ENCODE results near the gene UMODL1.

DNA sequence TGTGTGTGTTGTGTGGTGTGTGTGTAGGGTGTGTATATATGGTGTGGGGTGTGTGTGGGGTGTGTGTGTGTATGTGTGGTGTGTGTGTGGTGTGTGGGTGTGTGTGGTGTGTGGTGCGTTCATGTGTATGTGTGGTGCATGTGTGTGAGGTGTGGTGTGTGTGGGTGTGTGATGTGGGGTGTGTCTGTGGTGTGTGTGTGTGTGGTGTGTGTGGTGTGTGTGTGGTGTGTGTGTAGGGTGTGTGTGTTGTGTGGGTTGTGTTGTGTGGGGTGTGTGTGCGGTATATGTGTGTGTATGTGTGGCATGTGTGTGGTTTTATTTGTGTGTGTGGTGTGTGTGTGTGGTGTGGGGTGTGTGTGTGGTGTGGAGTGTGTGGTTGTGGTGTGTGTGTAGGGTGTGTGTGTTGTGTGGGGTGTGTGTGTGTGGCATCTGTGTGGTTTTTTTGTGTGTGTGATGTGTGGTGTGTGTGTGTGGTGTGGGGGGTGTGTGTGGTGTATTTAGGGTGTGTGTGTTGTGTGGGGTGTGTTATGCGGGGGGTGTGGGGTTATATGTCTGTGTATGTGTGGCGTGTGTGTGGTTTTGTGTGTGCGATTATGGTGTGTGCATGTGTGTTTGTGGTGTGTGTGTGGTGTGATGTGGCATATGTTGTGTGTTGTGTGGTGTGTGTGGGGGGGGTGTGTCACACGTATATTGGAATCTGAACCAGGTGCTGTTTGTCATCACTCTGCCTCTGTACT is 43.9 kb upstream of the UMODL1 start:
- TF ChIP-seq, protein P1, sequence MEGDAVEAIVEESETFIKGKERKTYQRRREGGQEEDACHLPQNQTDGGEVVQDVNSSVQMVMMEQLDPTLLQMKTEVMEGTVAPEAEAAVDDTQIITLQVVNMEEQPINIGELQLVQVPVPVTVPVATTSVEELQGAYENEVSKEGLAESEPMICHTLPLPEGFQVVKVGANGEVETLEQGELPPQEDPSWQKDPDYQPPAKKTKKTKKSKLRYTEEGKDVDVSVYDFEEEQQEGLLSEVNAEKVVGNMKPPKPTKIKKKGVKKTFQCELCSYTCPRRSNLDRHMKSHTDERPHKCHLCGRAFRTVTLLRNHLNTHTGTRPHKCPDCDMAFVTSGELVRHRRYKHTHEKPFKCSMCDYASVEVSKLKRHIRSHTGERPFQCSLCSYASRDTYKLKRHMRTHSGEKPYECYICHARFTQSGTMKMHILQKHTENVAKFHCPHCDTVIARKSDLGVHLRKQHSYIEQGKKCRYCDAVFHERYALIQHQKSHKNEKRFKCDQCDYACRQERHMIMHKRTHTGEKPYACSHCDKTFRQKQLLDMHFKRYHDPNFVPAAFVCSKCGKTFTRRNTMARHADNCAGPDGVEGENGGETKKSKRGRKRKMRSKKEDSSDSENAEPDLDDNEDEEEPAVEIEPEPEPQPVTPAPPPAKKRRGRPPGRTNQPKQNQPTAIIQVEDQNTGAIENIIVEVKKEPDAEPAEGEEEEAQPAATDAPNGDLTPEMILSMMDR (IDR thresholded peaks at IDR 0.05) = no peak
- TF ChIP-seq EP300 (IDR thresholded peaks at IDR 0.05) = no peak

All from suprapubic skin (tissue), 3 donors.